C1 segment of cervical spinal cord (tissue), 14 donors: ENCODE measurements around the gene STUB1.
"Not testable (repeated sequence)": the region's sequence is repeated elsewhere in the genome, so short reads cannot be mapped to it uniquely, and the experiment has no call there.

ENCODE experiments used
- DNase-seq, 14 donors: peaks; one replicate each; lab custom pipeline; 2025; lab: John Stamatoyannopoulos, UW

The STUB1 gene

DNA sequence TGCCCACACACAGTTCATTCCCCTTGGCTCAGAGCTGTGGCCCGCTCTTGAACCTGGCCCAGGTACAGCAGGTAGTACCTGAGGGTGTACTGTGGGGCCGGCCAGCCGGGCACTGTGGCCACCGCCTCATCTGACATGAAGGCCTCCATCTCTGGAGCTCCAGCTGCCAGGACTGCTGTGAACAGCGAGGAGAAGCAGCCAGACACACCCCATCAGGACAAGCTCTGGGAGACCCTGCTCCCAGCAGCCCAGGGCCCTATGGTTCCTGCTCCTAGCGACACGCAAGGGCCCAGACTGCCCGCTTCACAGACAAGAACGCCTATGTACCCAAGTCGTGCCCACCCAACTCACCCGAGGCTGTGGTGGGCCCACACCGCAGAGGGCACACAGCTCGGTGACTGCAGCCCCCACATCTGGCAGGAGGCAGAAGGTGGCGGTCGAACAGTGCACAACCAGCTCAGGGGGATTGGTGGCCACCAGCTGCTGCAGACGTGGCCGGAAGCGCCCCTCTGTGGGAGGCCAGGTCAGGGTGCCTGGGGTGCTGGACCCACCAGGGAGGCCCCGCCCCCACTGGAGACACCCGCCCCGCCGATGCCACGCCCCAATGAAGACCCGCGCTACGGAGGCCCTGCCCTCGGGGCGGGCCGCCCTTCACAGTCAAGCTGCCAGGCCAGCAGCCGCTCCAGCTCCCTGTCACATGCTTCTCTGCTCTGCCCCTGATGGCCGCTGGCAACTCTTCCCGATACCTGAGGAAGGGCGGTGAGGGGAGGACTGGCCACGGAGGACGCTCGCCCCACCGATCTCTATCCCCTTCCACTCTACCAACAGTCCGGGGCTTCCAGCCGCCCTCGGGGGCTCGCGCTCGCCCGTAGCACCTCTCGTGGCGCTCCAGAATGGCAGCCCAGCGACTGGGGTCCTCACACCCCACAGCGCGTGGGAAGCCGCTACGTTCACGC lies 1.1 kb upstream of the STUB1 start:
- peak in 7 of 14 donors; percentile 41 to 82 (median 71) for DNase-seq

DNA sequence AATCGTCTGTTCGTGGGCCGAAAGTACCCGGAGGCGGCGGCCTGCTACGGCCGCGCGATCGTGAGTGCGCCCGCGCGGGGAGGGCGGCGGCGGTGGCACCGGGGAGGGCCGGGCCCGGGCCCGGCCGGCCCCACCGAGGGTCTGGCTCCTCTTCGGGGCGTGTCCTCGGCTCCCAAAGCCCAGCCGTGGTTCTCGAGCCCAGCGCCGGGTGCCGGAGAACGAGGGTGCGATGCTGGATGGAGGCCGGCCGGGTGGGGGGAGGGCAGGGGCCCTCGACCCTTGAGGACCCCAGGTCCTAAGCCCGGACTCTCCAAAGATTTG lies 375 bp downstream of the STUB1 start:
- DNase-seq: no peak

DNA sequence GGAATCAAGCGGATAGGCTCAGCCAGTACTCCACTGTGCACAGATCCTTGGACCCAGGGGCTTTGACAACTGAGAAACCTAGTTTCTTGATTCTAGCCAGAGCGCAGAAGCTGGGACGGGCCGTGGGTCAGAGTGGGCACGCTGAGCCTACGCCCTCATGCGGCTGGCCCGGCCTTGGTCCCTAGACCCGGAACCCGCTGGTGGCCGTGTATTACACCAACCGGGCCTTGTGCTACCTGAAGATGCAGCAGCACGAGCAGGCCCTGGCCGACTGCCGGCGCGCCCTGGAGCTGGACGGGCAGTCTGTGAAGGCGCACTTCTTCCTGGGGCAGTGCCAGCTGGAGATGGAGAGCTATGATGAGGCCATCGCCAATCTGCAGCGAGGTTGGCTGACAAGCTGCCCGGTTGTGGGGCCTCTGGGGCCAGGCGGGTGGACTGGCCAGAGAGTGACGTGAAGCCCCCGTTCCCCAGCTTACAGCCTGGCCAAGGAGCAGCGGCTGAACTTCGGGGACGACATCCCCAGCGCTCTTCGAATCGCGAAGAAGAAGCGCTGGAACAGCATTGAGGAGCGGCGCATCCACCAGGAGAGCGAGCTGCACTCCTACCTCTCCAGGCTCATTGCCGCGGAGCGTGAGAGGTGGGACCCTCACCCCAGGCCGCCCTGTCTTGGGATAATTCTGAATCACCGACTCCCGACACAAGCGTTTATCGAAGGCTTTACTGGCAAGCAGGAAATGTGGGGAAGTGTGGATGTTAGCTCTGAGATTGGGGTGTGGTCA lies 946 bp downstream of the STUB1 start:
- peak in 1 of 14 donors; percentile 40 for DNase-seq

DNA sequence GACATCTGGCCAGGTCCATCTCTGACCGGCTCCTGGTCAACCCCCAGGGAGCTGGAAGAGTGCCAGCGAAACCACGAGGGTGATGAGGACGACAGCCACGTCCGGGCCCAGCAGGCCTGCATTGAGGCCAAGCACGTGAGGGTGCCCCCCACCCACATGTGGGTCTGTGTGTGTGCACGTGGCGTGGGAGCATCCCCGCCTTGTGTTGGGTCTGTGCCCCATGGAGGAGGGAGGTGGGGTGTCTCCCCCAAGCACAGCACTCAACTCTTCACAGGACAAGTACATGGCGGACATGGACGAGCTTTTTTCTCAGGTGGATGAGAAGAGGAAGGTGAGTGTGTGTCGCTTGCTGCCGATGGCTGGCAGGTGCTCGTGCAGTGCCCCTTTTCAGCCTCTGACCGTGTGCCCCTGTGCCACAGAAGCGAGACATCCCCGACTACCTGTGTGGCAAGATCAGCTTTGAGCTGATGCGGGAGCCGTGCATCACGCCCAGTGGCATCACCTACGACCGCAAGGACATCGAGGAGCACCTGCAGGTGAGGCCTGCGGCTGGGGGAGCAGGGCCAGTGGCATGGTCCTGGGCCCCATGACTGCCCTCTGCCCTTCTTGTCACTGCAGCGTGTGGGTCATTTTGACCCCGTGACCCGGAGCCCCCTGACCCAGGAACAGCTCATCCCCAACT lies 1.7 kb downstream of the STUB1 start:
- no peak for DNase-seq

DNA sequence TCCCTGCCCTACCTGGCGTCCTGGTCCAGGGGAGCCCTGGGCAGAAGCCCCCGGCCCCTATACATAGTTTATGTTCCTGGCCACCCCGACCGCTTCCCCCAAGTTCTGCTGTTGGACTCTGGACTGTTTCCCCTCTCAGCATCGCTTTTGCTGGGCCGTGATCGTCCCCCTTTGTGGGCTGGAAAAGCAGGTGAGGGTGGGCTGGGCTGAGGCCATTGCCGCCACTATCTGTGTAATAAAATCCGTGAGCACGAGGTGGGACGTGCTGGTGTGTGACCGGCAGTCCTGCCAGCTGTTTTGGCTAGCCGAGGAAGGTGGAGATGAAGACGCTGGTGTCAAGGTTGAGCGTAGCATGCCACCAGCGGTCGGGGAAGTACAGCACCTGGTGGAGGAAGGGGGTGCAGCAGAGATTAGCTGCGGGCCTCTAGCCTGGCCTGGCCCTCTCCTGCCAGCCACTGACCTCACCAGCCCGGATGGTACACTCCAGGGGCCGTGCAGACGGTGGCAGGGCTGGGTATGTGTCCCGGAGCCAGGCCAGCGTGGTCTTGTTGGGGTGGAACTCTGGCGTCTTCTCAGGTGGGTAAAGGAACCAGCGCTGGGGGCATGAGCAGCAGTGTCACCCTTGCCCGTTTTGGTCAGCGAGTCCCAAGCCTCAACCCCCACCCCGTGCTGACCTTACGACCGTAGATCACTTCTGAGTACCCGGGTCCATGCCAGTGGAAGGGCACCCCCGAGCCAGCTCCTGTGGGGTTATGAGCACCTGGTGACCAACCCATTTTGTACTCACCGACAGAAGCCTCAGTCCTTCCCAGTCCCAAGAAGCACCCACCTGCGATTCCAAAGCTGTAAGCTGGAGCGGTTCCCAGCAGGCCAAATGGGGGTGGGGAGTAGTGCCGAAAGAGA lies 2.5 kb downstream of the STUB1 start:
- no peak for DNase-seq

DNA sequence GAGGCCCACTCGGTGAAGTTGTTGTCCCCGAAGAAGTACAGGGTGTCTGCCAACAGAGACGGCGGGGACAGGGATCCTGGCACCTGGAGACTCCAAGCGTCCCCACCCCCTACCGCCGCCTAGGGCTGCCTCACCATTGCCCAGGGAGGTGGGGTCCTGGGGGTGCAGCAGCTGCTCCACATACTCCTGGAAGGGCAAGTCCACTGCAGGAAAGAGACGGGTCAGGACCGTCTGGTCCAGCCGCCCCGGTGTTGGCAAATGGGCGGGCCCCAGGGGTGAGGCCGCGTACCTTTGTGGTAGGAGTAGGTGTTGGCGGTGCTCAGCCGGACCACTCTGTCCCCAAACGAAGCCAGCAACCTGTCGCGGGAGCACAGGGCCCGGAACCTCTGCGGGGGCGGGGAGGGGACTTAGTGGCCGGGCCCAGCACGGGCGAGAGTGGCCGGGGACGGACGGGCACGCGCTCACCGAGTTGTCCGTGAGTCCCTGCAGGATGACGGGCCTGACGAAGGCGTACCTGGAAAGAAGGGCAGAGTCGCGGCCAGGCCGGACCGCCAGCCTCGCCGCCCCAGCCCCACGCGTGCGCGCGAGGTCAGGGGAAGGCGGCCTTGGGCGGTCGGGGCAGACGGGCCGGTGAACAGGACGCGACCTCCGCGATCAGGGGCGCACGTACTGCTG lies 3.3 kb downstream of the STUB1 start:
- DNase-seq: no peak

DNA sequence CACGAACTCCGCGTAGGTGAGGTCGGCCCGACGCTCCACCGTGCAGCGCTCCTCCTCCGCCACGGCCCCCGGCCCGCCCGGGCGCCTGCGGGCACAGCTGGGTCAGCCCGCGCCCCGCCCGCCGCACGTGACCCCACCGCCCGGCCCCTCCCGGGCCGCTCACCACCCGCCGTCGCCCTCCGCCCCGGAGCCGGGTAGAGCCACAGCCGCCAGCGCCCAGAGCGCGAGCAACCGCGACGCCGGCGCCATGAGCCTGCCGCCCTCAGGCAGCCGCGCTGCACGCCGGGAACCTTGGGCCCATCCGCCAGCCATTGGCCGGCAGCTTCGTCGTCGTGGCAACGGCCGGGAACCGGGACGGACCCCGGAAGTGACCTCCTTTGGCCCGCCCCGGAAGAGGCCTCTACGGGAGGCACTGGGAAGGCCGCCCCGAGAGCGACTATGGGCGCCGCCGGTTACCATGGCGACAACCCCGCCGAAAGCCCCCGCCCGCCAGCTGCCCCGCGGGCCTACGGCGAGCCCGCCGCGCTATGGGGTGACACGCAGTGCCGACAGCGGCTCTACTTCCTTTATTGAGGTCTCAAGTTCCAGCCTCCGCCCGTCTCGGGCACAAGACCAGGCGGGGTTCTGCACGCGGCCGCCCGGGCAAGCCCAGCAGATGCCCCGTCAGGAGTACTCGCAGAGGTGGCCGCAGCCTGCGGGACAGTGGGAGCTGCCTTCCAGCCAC lies 4.0 kb downstream of the STUB1 start, which contains the start of gene JMJD8:
Gene JMJD8 (minus strand): TSS at position 264 of the 724 bp plus-strand sequence. CDS start 15 bp downstream, at position 249.
- DNase-seq: peak; percentile 48 to 98 (median 90)

DNA sequence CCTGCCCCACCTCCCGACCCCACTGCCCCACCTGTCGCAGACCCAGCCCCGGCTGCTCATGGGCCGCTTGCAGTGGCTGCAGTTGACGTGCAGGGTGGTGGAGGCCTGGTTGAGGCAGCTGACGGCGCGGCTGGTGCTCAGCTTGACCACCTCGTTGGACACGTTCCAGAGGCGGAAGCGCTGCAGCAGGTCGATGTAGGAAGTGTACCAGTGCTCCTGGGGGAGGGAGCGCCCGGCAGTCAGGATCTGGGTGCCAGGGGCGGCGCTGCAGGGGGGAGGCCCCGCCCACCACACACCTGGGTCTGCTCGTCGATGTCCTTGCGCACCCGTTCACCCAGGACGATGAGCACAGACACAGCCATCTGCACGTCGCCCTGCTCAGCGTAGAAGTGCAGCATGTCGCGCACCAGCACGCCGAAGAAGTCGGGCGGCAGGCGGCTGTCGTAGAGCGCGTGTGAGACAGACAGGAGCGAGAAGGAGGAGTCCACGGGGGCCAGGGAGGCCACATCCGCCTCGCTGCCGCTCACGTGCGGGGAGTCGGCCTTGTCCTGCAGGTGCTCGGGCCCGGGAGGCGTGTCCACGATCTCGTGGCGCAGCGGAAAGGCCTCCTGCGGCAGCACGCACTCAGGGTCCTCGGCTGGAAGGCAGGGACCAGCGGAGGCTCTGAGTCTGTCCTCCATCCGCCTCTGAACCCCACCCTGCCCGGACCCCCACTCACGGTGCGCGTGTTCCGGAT lies 4.9 kb downstream of the STUB1 start:
- no peak for DNase-seq

DNA sequence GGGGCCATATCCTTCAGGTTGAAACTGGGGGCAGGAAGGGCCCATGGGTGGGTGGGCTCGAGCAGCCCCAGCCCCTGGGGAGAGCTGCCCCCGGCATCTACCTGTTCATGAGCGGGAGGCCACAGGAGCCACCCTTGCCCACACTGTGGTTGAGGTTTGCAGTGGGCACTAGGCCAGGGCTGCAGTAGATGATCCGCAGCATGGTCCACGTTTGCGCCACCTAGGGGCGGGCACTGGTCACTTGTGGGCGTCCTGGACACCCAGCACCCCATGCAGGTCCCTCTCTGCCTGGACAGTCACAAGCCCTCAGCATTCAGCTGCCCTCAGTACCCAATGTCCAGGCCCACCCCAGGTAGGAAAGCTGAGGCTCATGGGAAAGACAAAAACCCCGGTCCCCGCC lies 5.8 kb downstream of the STUB1 start:
- DNase-seq: no peak

DNA sequence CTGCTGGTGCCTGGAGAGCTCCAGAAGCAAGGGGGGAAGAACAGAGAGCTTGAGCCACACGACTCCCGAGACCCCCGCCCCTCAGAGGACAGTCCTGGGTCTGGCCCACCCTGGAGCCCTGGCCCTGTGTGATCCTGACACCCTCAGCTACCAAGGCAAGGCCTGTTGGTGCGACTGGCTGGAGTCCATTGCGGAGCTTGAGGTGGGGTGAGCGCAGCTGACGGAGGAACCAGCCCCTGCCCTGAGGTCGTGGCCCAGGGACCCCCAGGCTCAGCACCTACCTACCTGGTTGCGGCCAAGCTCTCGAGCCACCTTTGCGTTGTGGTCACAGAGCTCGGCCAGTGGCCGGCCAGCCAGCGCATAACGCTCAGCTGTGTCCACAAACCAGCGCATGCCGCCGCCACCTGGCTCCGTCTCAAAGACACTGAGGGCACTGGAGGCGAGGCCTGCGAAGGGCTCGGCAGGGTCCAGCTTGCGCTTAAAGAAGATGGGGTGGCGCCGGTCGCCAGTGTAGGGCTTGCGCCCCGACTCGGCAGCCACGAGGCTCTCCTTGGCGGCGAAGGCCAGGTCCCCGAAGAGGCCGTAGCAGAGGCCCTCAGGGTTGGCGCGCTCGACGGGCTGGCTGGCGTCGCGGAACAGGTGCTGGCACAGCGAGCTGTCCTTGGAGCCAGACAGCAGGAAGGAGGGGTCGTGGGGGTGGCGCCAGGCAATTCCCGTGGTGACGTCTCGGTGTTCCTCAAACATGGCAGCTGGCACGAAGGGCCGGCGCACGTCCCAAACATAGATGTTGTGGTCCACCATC lies 6.5 kb downstream of the STUB1 start:
- DNase-seq: no peak

DNA sequence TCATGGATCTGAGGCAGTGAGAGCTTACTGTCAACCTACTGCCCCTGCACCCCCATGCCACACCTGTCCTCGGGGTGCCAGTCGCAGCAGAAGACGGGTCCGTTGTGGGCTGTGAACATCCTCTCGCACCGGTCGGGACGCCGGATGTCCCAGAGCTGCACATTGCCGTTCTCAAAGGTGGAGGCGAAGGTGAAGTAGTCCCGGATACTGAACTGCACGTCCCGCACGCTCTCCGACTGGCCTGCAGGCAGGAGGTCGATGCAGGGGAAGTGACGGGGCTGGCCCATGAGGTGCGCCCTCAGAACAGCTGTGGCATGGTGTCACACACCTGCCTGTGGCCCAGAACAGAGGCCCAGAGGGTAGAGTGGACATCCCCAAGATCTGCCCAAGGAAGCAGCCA lies 7.3 kb downstream of the STUB1 start:
- no peak for DNase-seq

DNA sequence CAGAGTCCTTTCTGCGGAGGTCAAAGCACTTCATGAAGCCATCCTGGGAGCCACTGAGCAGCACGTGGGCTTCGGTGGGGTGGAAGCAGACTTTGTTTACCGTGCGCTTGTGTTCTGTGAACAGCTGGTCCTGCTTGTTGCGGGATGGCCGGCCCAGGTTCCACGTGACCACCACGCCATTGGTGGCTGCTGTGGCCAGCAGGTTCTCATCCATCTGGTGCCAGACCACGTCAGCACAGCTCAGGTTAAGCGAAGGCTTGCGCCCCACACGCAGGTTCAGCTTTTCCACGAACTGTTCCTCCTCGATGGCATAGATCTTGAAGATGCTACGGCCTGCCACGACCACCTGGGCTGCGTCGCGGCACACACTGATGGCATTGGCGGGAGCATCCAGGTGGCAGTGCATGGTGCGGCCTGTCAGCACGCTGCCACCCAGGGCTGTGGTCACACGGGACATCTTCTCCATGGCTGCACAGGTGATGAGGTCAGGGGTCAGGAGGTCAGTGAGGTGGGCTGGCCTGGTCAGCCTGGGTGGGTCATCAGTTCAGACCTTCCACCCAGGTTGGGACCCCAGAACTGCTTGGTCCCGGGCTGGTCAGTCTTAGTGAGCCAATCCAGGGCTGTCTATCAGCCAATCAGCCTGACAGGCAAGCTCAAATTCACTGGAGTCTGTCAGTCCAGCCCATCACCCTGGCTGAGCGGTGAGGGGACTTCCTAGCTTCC lies 9.1 kb downstream of the STUB1 start:
- DNase-seq: no peak

DNA sequence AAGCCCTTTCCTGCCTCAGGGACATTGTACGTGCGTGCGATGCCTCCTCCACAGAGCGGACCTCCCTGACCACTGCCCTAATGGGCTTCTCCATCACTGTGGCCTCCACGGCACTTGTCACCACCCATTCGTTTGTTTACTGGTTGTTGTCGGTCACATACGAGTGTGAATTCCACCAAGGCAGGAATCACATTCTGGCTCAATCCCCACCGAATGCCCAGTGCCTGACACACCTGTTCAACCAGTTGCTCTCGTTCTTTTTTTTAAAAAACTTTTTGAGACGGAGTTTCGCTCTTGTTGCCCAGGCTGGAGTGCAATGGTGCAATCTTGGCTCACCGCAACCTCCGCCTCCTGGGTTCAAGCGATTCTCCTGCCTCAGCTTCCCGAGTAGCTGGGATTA lies 11.0 kb downstream of the STUB1 start:
- DNase-seq: not testable (repeated sequence)

DNA sequence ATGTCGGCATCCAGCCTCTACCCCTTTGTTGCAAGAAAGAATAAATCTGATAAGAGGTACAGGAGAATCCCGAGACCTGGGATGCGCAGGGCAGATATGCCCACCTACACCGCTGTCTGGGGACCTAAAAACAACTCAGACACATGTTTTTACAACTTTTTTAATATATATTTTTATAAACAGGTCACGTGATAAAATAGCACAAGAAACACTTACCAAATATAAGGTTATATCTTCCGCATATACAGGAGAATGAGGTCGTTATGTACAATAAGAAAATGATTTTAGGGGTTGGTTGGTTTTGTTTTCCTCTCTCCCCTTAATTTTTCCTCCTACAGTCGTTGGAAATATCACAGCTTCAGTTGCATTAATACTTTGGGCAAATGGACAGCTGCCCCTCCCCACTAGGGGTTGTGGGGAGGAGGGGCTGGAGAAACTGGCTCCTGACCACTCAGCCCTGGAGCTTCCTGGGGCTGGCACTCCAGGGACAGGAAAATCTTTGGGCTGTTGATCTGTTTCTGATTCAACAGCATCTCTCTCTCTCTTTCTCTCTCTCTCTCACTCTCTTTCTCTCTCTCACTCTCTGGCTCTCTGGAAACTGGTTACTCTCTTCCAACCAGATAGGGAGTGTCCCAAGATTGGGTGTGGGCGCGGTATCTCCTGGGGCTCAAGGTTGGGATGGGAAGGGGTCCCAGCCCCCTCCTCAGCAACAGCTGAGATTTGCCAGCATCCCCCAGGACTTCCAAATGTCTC lies 12.3 kb downstream of the STUB1 start:
- no peak for DNase-seq

DNA sequence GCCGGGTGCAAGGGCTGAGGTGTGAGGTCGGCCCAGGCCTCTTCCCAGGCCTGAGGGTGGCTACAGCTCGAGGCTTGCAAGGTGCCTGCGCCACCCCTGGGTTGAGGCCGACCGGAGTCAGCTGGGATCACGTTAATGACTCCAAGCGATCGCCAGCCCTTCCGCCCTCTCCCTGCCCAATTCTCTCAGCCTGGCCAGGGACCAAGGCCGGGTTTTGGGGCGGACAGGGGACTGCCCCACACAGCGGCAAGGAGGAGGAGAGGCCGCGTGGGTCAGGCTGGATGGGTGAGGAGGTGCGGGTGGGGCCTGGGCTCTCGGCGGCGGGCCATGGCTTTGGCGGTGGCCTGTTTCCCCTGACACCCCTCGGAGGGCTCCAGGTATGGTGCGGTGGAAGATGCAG lies 13.2 kb downstream of the STUB1 start:
- DNase-seq: no peak

DNA sequence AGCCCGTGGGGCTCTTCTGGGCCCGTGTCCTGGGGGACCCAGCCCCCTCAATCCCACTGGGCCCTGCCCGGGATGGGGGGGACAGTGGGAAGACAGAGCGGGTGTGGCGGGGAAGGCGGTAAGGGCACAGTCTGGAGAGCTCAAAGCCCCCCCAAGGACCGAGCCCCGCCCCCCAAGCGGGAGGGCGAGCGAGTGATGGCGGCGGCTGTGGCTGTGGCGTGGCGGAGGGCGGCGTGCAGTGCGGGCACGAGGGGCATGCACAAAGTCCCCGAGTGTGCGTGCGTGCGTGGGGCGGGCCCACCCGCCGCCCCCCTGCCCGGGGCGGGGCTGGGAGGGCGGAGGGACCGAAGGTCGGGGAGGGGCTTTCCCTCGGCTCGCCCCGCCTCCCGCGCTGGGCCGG lies 13.6 kb downstream of the STUB1 start:
- no peak for DNase-seq
